Mesendoderm (in vitro differentiated cells): ENCODE results near the gene FOXO1.

Experiments used
- DNase-seq: peaks from one replicate; pipeline ENCODE4 v3.0.0; 2013
- H2AK5ac ChIP-seq: 2 replicates; pipeline ENCODE4 v1.6.1; 2013; ENCODE audit warnings: low read length, inconsistent platforms
- H2BK120ac ChIP-seq: 2 replicates; pipeline ENCODE4 v1.6.1; 2013; ENCODE audit warnings: low read depth, mild to moderate bottlenecking, low read length, moderate library complexity, mixed read lengths
- H2BK15ac ChIP-seq: replicated peaks from 2 replicates; pipeline ENCODE4 v1.6.1; 2013; ENCODE audit warnings: low read depth, mild to moderate bottlenecking, moderate library complexity
- H2BK5ac ChIP-seq: 2 replicates; pipeline ENCODE4 v1.6.1; 2013; ENCODE audit warnings: low read length, inconsistent platforms
- H3K18ac ChIP-seq: 2 replicates; pipeline ENCODE4 v1.6.1; 2013; ENCODE audit warnings: mild to moderate bottlenecking, low read length, mixed read lengths
- H3K23ac ChIP-seq: one replicate; pipeline ENCODE4 v1.6.1; 2013; ENCODE audit warnings: low read length
- H3K27ac ChIP-seq: 2 replicates; pipeline ENCODE4 v1.5.1; 2013; ENCODE audit warnings: low read depth, mild to moderate bottlenecking, inconsistent platforms, low read length, moderate library complexity
- H3K27me3 ChIP-seq: 2 replicates; pipeline ENCODE4 v1.6.1; 2013; ENCODE audit warnings: low read length, control low read depth, mild to moderate bottlenecking, inconsistent platforms; ENCODE audit not compliant: insufficient read depth, poor library complexity
- H3K36me3 ChIP-seq: 2 replicates; pipeline ENCODE4 v1.6.1; 2013; ENCODE audit warnings: low read length, inconsistent platforms; ENCODE audit not compliant: control insufficient read depth, insufficient read depth
- H3K4ac ChIP-seq: one replicate; pipeline ENCODE4 v1.6.1; 2013; ENCODE audit warnings: low read depth, mild to moderate bottlenecking, low read length, moderate library complexity
- H3K4me1 ChIP-seq: 2 replicates; pipeline ENCODE4 v1.6.1; 2013; ENCODE audit warnings: low read depth, low read length, inconsistent platforms; ENCODE audit not compliant: control insufficient read depth
- H3K4me2 ChIP-seq: 2 replicates; pipeline ENCODE4 v1.6.1; 2013; ENCODE audit warnings: low read length
- H3K4me3 ChIP-seq: 2 replicates; pipeline ENCODE4 v1.5.1; 2013; ENCODE audit warnings: mild to moderate bottlenecking, low read length
- H3K56ac ChIP-seq: one replicate; pipeline ENCODE4 v1.6.1; 2013; ENCODE audit warnings: low read length
- H3K79me1 ChIP-seq: 2 replicates; pipeline ENCODE4 v1.6.1; 2013; ENCODE audit warnings: low read length, inconsistent platforms
- H3K79me2 ChIP-seq: 2 replicates; pipeline ENCODE4 v1.6.1; 2013; ENCODE audit warnings: mild to moderate bottlenecking, low read length; ENCODE audit not compliant: control insufficient read depth, insufficient read depth
- H3K9ac ChIP-seq: 2 replicates; pipeline ENCODE4 v1.6.1; 2013; ENCODE audit warnings: low read length, inconsistent platforms
- H4K5ac ChIP-seq: one replicate; pipeline ENCODE4 v1.6.1; 2013; ENCODE audit warnings: low read length
- H4K8ac ChIP-seq: one replicate; pipeline ENCODE4 v1.6.1; 2013; ENCODE audit warnings: low read depth, mild to moderate bottlenecking, control low read depth, low read length, moderate library complexity
- WGBS: extraction: QIAGEN DNeasy Blood & Tissue Kit; methylation state at CpG from one replicate; pipeline ENCODE4 v1.1.7; 2013; ENCODE audit warnings: low lambda C conversion rate, missing lambda C conversion rate; ENCODE audit not compliant: insufficient coverage; ENCODE audit errors: extremely low coverage; 5-methylcytosine and 5-hydroxymethylcytosine counted together

Gene FOXO1

DNA sequence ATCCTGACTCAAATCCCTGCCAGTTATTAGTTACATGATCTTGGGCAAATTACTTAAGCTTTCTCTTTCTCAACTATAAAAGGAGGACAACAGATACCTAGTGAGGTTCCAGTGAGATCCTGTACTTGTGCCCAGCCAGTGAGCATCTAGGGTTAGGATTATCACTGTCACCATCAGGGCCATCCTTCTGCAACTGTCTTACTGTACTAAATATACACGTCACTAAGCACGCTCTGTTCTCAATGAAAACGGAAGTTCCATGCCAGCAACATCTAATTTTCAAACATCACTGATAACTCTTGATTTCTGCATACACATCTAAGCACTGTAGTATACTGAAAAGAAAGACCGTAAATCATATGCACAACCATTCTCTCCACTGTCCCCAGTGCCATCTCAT lies 70.0 kb downstream of the FOXO1 start:
- H3K27ac ChIP-seq: no peak overlapping the region
- H3K4me3 ChIP-seq: no peak overlapping the region
- no peak overlapping the region for H3K23ac ChIP-seq
- H2AK5ac ChIP-seq: no peak overlapping the region
- no peak for DNase-seq
- no CpG with 5 or more reads among the region's 4 CpGs for WGBS
- H3K4ac ChIP-seq: no peak overlapping the region
- no peak overlapping the region for H2BK120ac ChIP-seq
- H3K9ac ChIP-seq: no peak overlapping the region
- H3K79me1 ChIP-seq: peaks cover 11% of the 10 kb centered on the region
- H3K56ac ChIP-seq: no peak overlapping the region
- peaks cover 2% of the 10 kb centered on the region for H3K4me1 ChIP-seq
- H4K5ac ChIP-seq: no peak overlapping the region
- no peak overlapping the region for H4K8ac ChIP-seq
- H3K27me3 ChIP-seq: no peaks in the 10 kb centered on the region
- peaks cover 59% of the 10 kb centered on the region for H3K79me2 ChIP-seq
- H3K18ac ChIP-seq: no peak overlapping the region
- no peaks in the 10 kb centered on the region for H3K36me3 ChIP-seq
- no peak overlapping the region for H2BK5ac ChIP-seq
- no peak overlapping the region for H3K4me2 ChIP-seq
- no peak overlapping the region for H2BK15ac ChIP-seq

DNA sequence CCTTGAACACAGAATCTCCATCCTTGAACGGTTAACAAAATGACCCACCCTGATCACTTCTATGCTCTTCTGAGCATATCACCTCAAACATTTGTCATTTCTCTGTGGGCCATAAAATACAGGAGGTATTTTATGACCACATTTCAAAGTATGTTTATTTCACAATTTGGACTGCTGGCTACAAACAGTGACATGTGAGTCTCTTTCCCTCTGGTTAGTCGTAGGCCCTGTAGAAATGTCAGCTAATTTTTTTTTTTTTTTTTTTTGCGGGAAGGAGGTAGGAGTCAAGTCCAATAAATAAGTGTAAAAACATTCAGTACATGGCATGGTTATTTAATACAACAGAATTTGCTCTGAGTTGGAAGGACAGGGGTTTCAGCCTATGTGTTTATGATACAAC lies 70.7 kb downstream of the FOXO1 start:
- Histone ChIP-seq H3K4ac (no peak overlapping the region), H3K79me2 (peaks cover 63% of the 10 kb centered on the region), H4K8ac (no peak overlapping the region), H2BK15ac (no peak overlapping the region), H3K27me3 (no peaks in the 10 kb centered on the region), H3K36me3 (no peaks in the 10 kb centered on the region), H3K4me2 (no peak overlapping the region), H3K4me3 (no peak overlapping the region), H3K27ac (no peak overlapping the region), H3K4me1 (peaks cover 2% of the 10 kb centered on the region), H3K79me1 (peaks cover 11% of the 10 kb centered on the region), H3K56ac (no peak overlapping the region), H4K5ac (no peak overlapping the region), H3K18ac (no peak overlapping the region), H3K9ac (no peak overlapping the region), H3K23ac (no peak overlapping the region), H2BK120ac (no peak overlapping the region), H2BK5ac (no peak overlapping the region), H2AK5ac (no peak overlapping the region)
- no peak for DNase-seq
- WGBS: no CpG with 5 or more reads among the region's 3 CpGs

DNA sequence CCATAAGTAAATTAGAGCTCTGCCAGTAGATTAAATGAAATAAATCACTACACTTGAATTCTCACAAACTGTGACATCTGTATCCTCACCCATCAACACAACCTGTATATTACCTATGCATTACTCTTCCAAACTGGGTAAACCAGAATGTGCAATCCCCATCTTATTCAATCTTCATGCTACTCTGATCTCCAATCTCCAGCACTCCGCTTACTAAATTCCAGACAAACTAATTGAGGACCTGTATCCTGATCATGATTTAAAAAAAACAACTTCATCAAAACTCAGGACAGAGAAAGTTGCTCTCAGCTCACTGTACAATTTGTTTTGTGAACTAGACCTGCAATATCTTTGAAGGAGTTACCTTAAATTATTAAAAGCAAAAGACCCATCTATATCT lies 74.4 kb downstream of the FOXO1 start:
- WGBS: no CpG with 5 or more reads among the region's 1 CpG
- no peak overlapping the region for H2BK5ac ChIP-seq
- no peak overlapping the region for H3K23ac ChIP-seq
- no peak overlapping the region for H2BK120ac ChIP-seq
- peaks cover 11% of the 10 kb centered on the region for H3K4me1 ChIP-seq
- no peak overlapping the region for H3K18ac ChIP-seq
- no peak overlapping the region for H2BK15ac ChIP-seq
- H3K4me2 ChIP-seq: no peak overlapping the region
- H3K36me3 ChIP-seq: no peaks in the 10 kb centered on the region
- H4K5ac ChIP-seq: no peak overlapping the region
- no peak overlapping the region for H3K4ac ChIP-seq
- no peak overlapping the region for H3K4me3 ChIP-seq
- no peak overlapping the region for H3K56ac ChIP-seq
- peaks cover 8% of the 10 kb centered on the region for H3K79me1 ChIP-seq
- no peaks in the 10 kb centered on the region for H3K27me3 ChIP-seq
- no peak overlapping the region for H3K9ac ChIP-seq
- peaks cover 62% of the 10 kb centered on the region for H3K79me2 ChIP-seq
- DNase-seq: no peak
- no peak overlapping the region for H3K27ac ChIP-seq
- H4K8ac ChIP-seq: no peak overlapping the region
- no peak overlapping the region for H2AK5ac ChIP-seq

DNA sequence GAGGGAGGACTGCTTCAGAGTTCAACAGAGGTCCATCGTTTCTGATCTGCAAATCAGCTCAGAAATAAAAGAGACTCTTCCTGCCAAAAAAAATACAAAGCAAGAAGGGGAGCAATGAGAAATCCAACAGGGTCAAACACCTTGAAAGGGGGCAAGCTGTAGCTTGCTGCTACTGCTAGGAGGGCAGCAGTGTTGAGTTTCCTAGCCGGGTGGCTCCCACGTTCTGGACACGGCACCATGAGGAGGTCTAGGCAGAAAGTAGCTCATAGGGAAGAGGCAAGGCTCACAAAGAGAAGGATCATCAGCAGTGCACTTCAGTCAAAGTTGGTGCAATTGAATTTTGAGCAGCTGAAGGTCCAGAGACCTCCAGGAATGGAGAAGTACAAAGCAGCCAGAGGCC lies 75.3 kb downstream of the FOXO1 start:
- Histone ChIP-seq H3K9ac (no peak overlapping the region), H4K8ac (no peak overlapping the region), H2BK120ac (no peak overlapping the region), H3K36me3 (no peaks in the 10 kb centered on the region), H3K56ac (no peak overlapping the region), H3K79me1 (peaks cover 6% of the 10 kb centered on the region), H3K4me1 (peaks cover 19% of the 10 kb centered on the region), H3K18ac (no peak overlapping the region), H4K5ac (no peak overlapping the region), H3K4me2 (no peak overlapping the region), H3K27me3 (no peaks in the 10 kb centered on the region), H3K4me3 (no peak overlapping the region), H2BK5ac (no peak overlapping the region), H3K27ac (no peak overlapping the region), H3K79me2 (peaks cover 61% of the 10 kb centered on the region), H3K4ac (no peak overlapping the region), H3K23ac (no peak overlapping the region), H2AK5ac (no peak overlapping the region), H2BK15ac (no peak overlapping the region)
- no CpG with 5 or more reads among the region's 4 CpGs for WGBS
- no peak for DNase-seq

DNA sequence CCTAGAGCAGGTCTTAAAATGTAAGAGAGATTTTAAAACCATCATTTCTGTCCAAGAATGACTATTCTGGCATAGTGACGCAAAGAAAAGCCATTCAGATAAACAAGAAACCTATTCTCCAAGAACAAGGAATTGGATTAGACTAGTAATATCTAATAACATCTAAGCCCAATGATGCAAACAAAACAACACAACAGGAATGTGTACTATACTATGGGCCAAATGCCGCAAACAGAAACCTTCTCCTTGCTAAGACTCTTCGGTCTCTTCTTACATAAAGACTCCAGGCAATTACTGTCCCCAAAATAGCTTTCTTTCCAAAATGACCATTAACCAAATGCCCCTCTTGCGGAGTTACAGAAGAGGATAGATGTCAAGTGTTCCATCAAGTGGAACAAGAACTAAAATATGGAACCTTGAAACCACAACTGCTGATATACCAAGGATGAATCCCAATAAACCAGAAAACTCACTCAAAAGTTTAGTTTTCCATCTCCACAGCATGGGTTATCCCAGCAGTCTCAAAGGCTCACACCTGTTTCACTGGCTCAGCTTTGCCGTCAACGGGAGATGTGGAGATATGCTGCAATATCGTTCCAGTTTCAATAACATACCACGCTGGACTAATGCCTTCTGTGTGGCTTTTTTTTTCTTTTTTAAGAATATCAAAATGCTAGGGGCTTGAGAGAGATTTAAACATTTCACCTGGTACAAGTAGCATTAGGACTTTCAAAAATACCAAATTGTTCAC lies 76.2 kb downstream of the FOXO1 start:
- no CpG with 5 or more reads among the region's 8 CpGs for WGBS
- Histone ChIP-seq H3K27me3 (no peaks in the 10 kb centered on the region), H3K56ac (no peak overlapping the region), H3K79me1 (peaks cover 6% of the 10 kb centered on the region), H2BK5ac (no peak overlapping the region), H3K4me2 (no peak overlapping the region), H4K5ac (no peak overlapping the region), H3K79me2 (peaks cover 57% of the 10 kb centered on the region), H3K18ac (peak overlapping the region; percentile 69), H3K4ac (no peak overlapping the region), H3K23ac (no peak overlapping the region), H3K4me1 (peaks cover 24% of the 10 kb centered on the region), H2AK5ac (no peak overlapping the region), H3K9ac (no peak overlapping the region), H4K8ac (no peak overlapping the region), H3K36me3 (no peaks in the 10 kb centered on the region), H2BK120ac (no peak overlapping the region), H3K27ac (no peak overlapping the region), H3K4me3 (no peak overlapping the region), H2BK15ac (no peak overlapping the region)
- no peak for DNase-seq
